GM12878 (cell line): Measurements from ENCODE around the gene FILIP1L. TPM values are rescaled to one million over a fixed set of nuclear protein-coding genes. Genes with fewer than 3 reads are reported as not detected.

Experiments used
- ATAC-seq: fragments of 200-7000 bp; cut with Tn5 transposase; 3 replicates; pipeline ENCODE4 v1.9.1; 2020; ENCODE audit warnings: mild to moderate bottlenecking, moderate library complexity
- BruUV-seq: library from RNA; stranded (reverse); fragments of 400-500 nt; replicated peaks from 2 replicates; lab custom pipeline; 2021; lab: Mats Ljungman, UMichigan
- CTCF ChIA-PET: fragments of 300-600 bp; sonication (Branson Sonifier 250); formaldehyde crosslinking; extraction: SDS; loops from one replicate; lab custom pipeline; 2021; ENCODE audit warnings: inconsistent platforms; lab: Yijun Ruan, JAX
- POLR2A ChIA-PET: fragments of 350-600 bp; formaldehyde crosslinking; extraction: SDS; loops from one replicate; lab custom pipeline; 2021; ENCODE audit warnings: inconsistent platforms; lab: Charles Lee
- RAD21 ChIA-PET: fragments of 300-600 bp; sonication (Branson Sonifier 250); formaldehyde crosslinking; loops from one replicate; lab custom pipeline; 2023; ENCODE audit warnings: antibody characterized with exemption; ENCODE audit not compliant: unreplicated experiment; lab: Charles Lee
- SMC1A ChIA-PET: fragments of 300-600 bp; sonication (Branson Sonifier 250); formaldehyde crosslinking; loops from one replicate; lab custom pipeline; 2023; ENCODE audit not compliant: unreplicated experiment, uncharacterized antibody; lab: Charles Lee
- DNase-seq: peaks from one replicate; pipeline ENCODE4 v3.0.0-alpha.2; 2011; ENCODE audit warnings: low read depth, low spot score
- FAIRE-seq: peaks from 3 replicates; lab custom pipeline; 2011; peaks lifted over from hg19 to GRCh38; lab: Jason Lieb, UNC
- H2AFZ ChIP-seq: 2 replicates; pipeline ENCODE4 v1.6.0; 2011; ENCODE audit warnings: low read depth, low read length, control low read depth; ENCODE audit not compliant: control insufficient read depth
- H3K27ac ChIP-seq: 2 replicates; pipeline ENCODE4 v1.5.1; 2011; ENCODE audit warnings: control low read depth; ENCODE audit not compliant: control insufficient read depth, insufficient read depth
- H3K27me3 ChIP-seq, 2 experiments: replicated peaks in 1 of 2; 2 replicates each; pipeline versions ENCODE4 v1.6.0 to v1.6.1; 2011; ENCODE audit warnings: low read length in 1 of 2; ENCODE audit not compliant: control insufficient read depth in 2 of 2, insufficient read depth in 2 of 2
- H3K36me3 ChIP-seq, 2 experiments: 2 replicates each; pipeline ENCODE4 v1.5.1; 2011; ENCODE audit warnings: low read length in 1 of 2; ENCODE audit not compliant: control insufficient read depth in 2 of 2, insufficient read depth in 2 of 2
- H3K4me1 ChIP-seq: 2 replicates; pipeline ENCODE4 v1.6.1; 2011; ENCODE audit warnings: mild to moderate bottlenecking, low read length, moderate library complexity, mixed read lengths; ENCODE audit not compliant: control insufficient read depth, insufficient read depth
- H3K4me2 ChIP-seq: 2 replicates; pipeline ENCODE4 v1.6.0; 2011; ENCODE audit warnings: control low read depth; ENCODE audit not compliant: control insufficient read depth, insufficient read depth
- H3K4me3 ChIP-seq: fragments of 200-600 bp; sonication (generic); 2 replicates; pipeline ENCODE4 v1.5.1; 2016
- H3K79me2 ChIP-seq: 2 replicates; pipeline ENCODE4 v1.6.0; 2011; ENCODE audit warnings: low read length; ENCODE audit not compliant: control insufficient read depth, insufficient read depth
- H3K9ac ChIP-seq: 2 replicates; pipeline ENCODE4 v1.8.0; 2011; ENCODE audit warnings: low read length, control low read depth, mixed read lengths; ENCODE audit not compliant: control insufficient read depth, insufficient read depth
- H3K9me3 ChIP-seq: replicated peaks from 3 replicates; pipeline ENCODE4 v1.5.1; 2011; ENCODE audit warnings: mild to moderate bottlenecking, low read length; ENCODE audit not compliant: control insufficient read depth, insufficient read depth
- H4K20me1 ChIP-seq: 2 replicates; pipeline ENCODE4 v1.6.0; 2011; ENCODE audit not compliant: control insufficient read depth, insufficient read depth
- ASH2L ChIP-seq: fragments of 300-600, 200-600 bp; sonication (generic); IDR thresholded peaks from 2 replicates; pipeline ENCODE4 v1.6.1; 2017; ENCODE audit warnings: low read depth, mild to moderate bottlenecking, borderline replicate concordance
- CBX5 ChIP-seq: sonication (generic); IDR thresholded peaks from 2 replicates; pipeline ENCODE4 v1.6.1; 2016; ENCODE audit warnings: low read depth, moderate library complexity, mild to moderate bottlenecking, inconsistent platforms
- CTCF ChIP-seq, 3 experiments: IDR thresholded peaks in 2 of 3; conservative IDR thresholded peaks in 1 of 3; 2 replicates each; pipeline ENCODE4 v1.5.1; 2011; ENCODE audit warnings: low read depth in 3 of 3, low read length in 3 of 3, mild to moderate bottlenecking in 3 of 3, control low read depth in 2 of 3, moderate library complexity in 2 of 3, inconsistent platforms in 1 of 3, mixed read lengths in 1 of 3; ENCODE audit not compliant: control insufficient read depth in 2 of 3, insufficient read depth in 1 of 3; ENCODE audit errors: extremely low read depth in 1 of 3
- KDM1A ChIP-seq: fragments of 200-600 bp; sonication (generic); IDR thresholded peaks from 2 replicates; pipeline ENCODE4 v1.6.1; 2016; ENCODE audit warnings: borderline replicate concordance
- MEF2B ChIP-seq: fragments of 450-650 bp; IDR thresholded peaks from 2 replicates; pipeline ENCODE4 v1.6.1; 2018; ENCODE audit warnings: mild to moderate bottlenecking, moderate library complexity; ENCODE audit not compliant: partially characterized antibody, poor library complexity, severe bottlenecking
- RAD21 ChIP-seq: IDR thresholded peaks from 2 replicates; pipeline ENCODE4 v1.6.1; 2011; ENCODE audit warnings: mild to moderate bottlenecking, low read depth, low read length, moderate library complexity; ENCODE audit not compliant: insufficient read depth
- SIX5 ChIP-seq: IDR thresholded peaks from 2 replicates; pipeline ENCODE4 v1.6.1; 2011; ENCODE audit warnings: mild to moderate bottlenecking, low read depth, low read length, moderate library complexity; ENCODE audit not compliant: severe bottlenecking
- SMAD5 ChIP-seq: IDR thresholded peaks from 2 replicates; pipeline ENCODE4 v1.6.1; 2016; ENCODE audit warnings: antibody characterized with exemption, low read depth
- SMARCA5 ChIP-seq: fragments of 450-650 bp; IDR thresholded peaks from 2 replicates; pipeline ENCODE4 v1.6.1; 2017; ENCODE audit warnings: mild to moderate bottlenecking
- TARDBP ChIP-seq: IDR thresholded peaks from 2 replicates; pipeline ENCODE4 v1.6.1; 2016; ENCODE audit warnings: borderline replicate concordance
- ZZZ3 ChIP-seq: IDR thresholded peaks from 2 replicates; pipeline ENCODE4 v1.6.1; 2011; ENCODE audit warnings: low read depth; ENCODE audit not compliant: control insufficient read depth, insufficient read length
- WGBS: methylation state at CpG from one replicate; pipeline ENCODE4 v1.1.6; 2016; ENCODE audit warnings: low lambda C conversion rate; ENCODE audit not compliant: insufficient replicate concordance, insufficient coverage; ENCODE audit errors: missing lambda C conversion rate; 5-methylcytosine and 5-hydroxymethylcytosine counted together
- in situ Hi-C: fragments of 300-500 bp; cut with MboI; formaldehyde crosslinking; loops from 9 replicates; pipeline ENCODE4 v1.14.3; 2018; ENCODE audit warnings: mixed read lengths
- intact Hi-C: fragments of 100-400 bp; cut with micrococcal nuclease; formaldehyde crosslinking; loops from one replicate; pipeline ENCODE4 v1.14.2; 2022; ENCODE audit not compliant: unreplicated experiment
- polyA plus RNA-seq, 11 experiments: library from polyadenylated mRNA; depleted of rRNA in 4 of 11; unstranded in 6 of 11; stranded (reverse) in 5 of 11; fragments of >200 nt; fragmentation: Nextera tagmentation in 4 of 11; fragmentation: Illumina TruSeq in 1 of 11; extraction: Ambion mirVana in 4 of 11; extraction: Trizol in 1 of 11; gene quantifications; 1 replicate in 1 of 11; 2 replicates in 10 of 11; pipeline versions ENCODE4 v1.2.1 to v1.2.3, GENCODE V29; 2011 to 2016; ENCODE audit warnings: inconsistent platforms in 2 of 11, missing spikeins in 2 of 11, low read depth in 1 of 11
- total RNA-seq, 4 experiments: library from RNA; depleted of rRNA in 3 of 4; stranded (reverse); fragments of >200 nt in 3 of 4; fragmentation: Illumina TruSeq in 1 of 4; extraction: Trizol in 1 of 4; gene quantifications; 2 replicates each; pipeline versions ENCODE4 v1.2.1 to v1.2.3, GENCODE V29; 2013 to 2021

FILIP1L gene
- total and polyA plus RNA-seq, 10 of the 15 experiments (the other 5 are each of a cell fraction or from before 2014, with no cell fraction given), result 0.24 to 6.1 (median 3.5) TPM

- TF ChIP-seq ASH2L (no peak), MEF2B (no peak), TARDBP (no peak), KDM1A (no peak)
Measured at GRCh38 chr3:100007313-100007712, 107.0 kb downstream of the FILIP1L start (continued).

- ChIA-PET RAD21 (interaction anchor here (1.0 kb wide), 1 partner anchor 163 kb away, joined by 3 read pairs; no protein-coding TSS in a partner anchor), POLR2A (interaction anchor here (0.6 kb wide), 1 partner anchor 15 kb away, joined by 3 read pairs; no protein-coding TSS in a partner anchor), CTCF (interaction anchor here (0.6 to 1.6 kb wide), 5 partner anchors 14 to 174 kb away, joined by 3 to 17 read pairs (median 3); no protein-coding TSS in a partner anchor), SMC1A (interaction anchor here (0.6 to 1.7 kb wide), 9 partner anchors 11 to 247 kb away, joined by 3 to 15 read pairs (median 4); no protein-coding TSS in a partner anchor)
- no peaks in the 10 kb centered on the region for H4K20me1 ChIP-seq
- no peaks in the 10 kb centered on the region for H3K36me3 ChIP-seq
- H3K4me3 ChIP-seq, result no peak overlapping the region
- H3K9ac ChIP-seq, result no peak overlapping the region
- TF ChIP-seq ZZZ3 (no peak), MEF2B (no peak), RAD21 (peak; percentile 32; the same call in 1 of the 2 replicates), SMAD5 (no peak), SMARCA5 (no peak), SIX5 (no peak), CTCF (IDR thresholded peaks at IDR 0.05 in 2 of 3, conservative IDR thresholded peaks at IDR 0.05 in 1 of 3; ENCODE audit: control insufficient read depth in 2 of 3, extremely low read depth in 1 of 3, insufficient read depth in 1 of 3, low read depth in 3 of 3, low read length in 3 of 3) (peak in 1 of 3 experiments; percentile 13; a peak in 1 of 6 replicates), CBX5 (no peak)
- DNase-seq, result no peak
- H3K4me1 ChIP-seq, result peaks cover 2% of the 10 kb centered on the region; the same call in 1 of the 2 replicates
- no peak overlapping the region for H2AFZ ChIP-seq
- no peaks in the 10 kb centered on the region for H3K79me2 ChIP-seq
- in situ Hi-C loops (no loop called here), intact Hi-C loops (no loop called here)
- no peak overlapping the region for H3K4me2 ChIP-seq
- no peaks in the 10 kb centered on the region for H3K27me3 ChIP-seq
- 49% methylated on average over 2 of the region's 2 CpGs for WGBS
- no TSS peak for BruUV-seq
- H3K9me3 ChIP-seq, result no peaks in the 10 kb centered on the region
- no peak for ATAC-seq
- no peak for FAIRE-seq
- H3K27ac ChIP-seq, result no peak overlapping the region
Measured at GRCh38 chr3:100006570-100007271, 107.6 kb downstream of the FILIP1L start.
